GM18520 (cell line): Measurements from ENCODE around the gene STRADB.
"Not testable (repeated sequence)": the region's sequence is repeated elsewhere in the genome, so short reads cannot be mapped to it uniquely, and the experiment has no call there.

Experiments
- ATAC-seq: cut with Tn5 transposase; IDR thresholded peaks from one replicate; pipeline ENCODE4 v1.9.1; 2021; ENCODE audit not compliant: unreplicated experiment

Gene STRADB

DNA sequence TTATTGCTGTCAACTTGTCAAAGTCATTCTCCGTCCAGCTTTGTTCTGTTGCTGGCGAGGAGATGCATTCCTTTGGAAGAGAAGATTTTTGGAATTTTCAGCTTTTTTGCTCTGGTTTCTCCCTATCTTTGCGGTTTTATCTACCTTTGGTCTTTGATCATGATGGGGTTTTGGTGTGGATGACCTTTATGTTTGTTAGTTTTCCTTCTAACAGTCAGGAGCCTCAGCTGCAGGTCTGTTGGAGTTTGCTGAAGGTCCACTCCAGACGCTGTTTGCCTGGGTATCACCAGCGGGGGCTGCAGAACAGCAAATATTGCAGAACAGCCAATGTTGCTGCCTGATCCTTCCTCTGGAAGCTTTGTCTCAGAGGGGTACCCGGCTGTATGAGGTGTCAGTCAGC is 21.7 kb upstream of the STRADB start:
- not testable (repeated sequence) for ATAC-seq

GRCh38 chr2:201430322-201430721 is 21.2 kb upstream of the STRADB start:
- not testable (repeated sequence) for ATAC-seq

DNA sequence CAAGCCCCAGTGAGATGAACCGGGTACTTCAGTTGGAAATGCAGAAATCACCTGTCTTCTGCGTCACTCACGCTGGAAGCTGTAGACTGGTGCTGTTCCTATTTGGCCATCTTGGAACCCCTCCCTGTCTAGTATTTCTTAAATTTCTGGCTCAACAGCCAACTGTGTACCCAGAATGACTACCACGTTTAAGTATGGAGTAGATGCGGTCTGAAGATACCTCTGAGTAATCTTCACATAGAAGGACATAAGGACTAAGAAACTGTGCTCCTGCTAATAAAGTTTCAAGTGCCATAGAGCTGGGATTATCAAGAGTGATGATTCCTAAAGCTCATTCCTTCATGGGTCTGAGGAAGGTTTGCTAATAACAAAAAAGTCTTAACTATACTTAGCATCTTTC is 20.7 kb upstream of the STRADB start:
- ATAC-seq, result no peak

- ATAC-seq, result no peak
Measured at GRCh38 chr2:201432038-201432620, 19.4 kb upstream of the STRADB start.

DNA sequence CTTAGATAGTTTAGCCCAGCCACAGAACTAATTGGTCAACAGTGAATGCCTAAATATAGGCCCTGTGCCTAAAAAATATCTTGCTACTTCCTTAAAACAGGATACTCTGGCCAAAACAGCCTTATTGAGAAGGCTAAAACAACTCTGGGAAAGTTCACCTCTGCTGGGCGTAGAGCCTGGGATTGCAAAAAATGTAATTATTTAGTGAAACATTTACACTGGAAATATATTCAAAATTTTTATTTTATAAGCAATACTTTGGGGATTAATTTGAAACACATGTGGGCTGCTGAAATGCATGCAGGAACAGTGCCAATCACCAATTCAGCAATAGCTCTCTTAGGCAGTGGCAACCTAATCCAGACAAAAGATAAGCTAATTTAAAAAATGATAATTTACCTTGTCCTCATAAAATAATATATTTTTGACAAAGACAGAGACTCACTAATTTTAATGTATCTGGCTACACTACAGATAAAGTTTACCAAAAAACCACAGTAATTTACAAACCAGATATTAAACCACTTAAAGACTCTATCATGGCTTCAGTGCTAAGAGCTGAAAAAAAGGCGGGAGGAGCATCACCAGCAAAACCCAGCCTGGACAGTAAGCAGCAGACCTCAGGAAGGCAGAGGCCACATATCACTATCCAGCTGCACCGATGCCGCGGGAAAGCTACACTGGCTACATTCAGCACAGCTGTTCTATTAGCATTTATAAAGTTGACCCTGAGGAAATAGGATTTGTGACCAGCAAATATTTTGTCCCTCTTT is 18.7 kb upstream of the STRADB start:
- no peak for ATAC-seq

DNA sequence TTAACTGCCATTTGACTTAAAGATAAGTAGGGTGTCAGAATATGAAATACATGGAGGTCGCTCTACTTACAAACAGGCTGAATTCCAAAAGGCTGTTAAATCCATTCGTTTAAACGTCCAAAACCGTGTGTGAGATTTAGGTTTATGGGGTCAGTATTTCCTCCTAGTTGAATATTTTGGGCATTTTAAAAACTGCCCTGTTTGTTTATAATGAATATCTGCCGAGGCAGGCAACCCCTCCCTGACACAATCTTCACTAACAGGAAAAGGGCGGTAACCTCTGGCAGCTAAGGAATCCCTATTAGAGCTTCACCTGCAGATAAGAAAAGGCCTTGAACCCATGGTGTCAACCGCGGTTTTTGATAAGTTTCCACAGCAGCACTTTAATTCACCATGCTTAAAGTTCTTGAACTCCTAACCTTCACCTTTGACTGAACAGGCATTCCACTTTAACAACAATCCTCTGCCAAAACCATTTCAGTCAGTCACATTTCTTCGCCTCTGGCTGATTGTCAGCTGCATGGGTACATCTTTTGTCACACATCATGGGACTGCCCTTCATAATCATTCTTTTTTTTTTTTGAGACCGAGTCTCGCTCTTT is 18.0 kb upstream of the STRADB start:
- ATAC-seq, result no peak

- no peak for ATAC-seq
Measured at GRCh38 chr2:201436141-201436540, 15.4 kb upstream of the STRADB start.

DNA sequence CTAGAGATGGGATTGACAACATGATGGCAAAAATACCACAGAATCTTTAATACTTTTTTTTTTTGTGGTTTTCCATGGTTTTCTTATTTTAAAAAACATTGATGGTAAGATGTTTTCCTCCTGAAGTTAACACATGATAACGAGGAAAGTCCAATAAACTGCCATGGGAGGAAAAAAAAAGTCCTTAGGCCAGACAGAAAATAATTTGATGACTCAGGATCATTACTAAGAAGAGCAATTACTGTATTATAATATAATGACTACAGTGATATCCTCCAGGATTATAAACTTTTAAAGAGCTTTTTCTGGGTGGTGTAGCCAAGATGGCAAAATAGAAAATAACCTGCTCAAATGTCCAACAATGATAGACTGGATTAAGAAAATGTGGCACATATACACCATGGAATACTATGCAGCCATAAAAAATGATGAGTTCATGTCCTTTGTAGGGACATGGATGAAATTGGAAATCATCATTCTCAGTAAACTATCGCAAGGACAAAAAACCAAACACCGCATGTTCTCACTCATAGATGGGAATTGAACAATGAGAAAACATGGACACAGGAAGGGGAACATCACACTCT is 12.1 kb upstream of the STRADB start:
- ATAC-seq, result not testable (repeated sequence)

GRCh38 chr2:201440182-201440581 is 11.4 kb upstream of the STRADB start:
- no peak for ATAC-seq

- no peak for ATAC-seq
Measured at GRCh38 chr2:201441409-201441808, 10.1 kb upstream of the STRADB start.

GRCh38 chr2:201444746-201445465 is 6.6 kb upstream of the STRADB start:
- ATAC-seq, result no peak

DNA sequence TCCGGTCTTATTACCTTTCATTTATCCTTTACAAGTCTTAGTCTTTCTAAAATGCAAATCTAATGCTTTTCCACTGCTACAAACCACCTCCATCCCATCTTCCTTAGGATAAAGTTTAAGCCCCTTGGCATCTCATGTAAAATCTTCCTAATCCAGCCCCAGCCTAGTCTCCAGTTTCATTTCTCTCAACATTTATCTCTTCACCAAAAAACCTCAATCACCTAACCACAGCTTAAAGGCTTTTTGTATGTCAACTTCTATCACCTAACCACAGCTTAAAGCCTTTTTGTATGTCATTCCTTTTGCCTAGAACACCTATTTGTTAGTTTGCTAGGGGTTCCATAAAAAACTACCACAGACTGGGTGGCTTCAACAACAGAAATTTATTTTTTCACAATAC is 4.5 kb upstream of the STRADB start:
- ATAC-seq, result no peak

- ATAC-seq, result no peak
Measured at GRCh38 chr2:201448061-201448460, 3.5 kb upstream of the STRADB start.

GRCh38 chr2:201448701-201449100 is 2.8 kb upstream of the STRADB start:
- no peak for ATAC-seq

DNA sequence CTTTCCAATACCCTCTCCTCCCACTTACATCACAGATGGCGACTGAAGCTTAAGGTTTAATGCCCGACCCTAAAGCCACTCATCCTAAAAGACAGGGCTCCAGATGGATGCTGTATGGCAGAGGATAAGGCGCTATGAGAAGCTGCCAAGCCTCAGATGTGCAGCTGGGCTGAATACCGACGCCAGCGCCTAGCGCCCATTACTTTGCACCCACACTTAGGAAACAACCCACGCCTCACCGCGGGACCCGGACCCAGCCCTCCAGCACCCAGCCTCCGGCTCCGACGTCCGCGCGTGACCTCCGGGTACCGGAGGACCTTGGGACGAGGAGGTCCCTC is 617 bp upstream of the STRADB start:
- no peak for ATAC-seq

DNA sequence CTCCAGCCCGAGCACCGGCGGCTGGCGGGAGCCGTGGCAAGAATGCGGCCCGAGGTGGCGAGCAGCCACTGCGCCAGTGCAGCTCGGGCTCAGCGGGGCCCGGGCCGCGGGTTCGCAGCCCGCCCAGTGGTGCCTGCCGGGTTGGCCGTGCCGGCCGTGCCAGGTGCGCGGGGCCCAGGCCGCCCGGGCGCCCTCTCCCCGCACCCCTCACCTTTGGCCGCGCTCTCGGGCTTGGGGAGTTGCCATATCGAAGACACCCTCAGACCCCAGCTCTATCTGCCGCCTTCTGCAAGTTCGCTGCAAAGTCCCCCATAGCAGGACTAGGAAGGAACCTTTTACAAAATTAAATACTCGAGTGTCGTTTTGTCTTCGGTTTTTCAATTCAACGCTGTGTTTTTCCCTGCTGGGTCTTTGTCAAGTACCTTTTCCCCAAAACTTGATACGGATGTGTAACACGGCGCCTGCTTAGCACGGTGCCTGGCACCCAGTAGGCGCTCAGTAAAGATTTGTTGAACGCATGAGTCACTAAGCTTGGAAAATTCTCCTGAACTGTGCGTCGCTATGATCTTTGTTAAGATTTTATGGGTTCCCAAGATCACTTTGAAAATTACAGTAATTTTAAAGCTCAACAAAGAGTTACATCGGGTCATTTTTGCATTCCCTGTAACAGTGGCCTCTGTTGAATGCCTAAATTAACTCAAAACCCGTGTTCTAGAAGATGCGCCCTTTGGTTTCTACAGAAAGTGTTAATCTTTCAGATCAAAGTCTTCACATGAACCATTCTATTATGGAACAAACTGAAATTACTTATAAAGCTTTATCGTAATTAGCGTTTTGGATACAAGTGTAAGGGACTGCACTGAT is 750 bp downstream of the STRADB start:
- ATAC-seq, result no peak

- ATAC-seq, result no peak
Measured at GRCh38 chr2:201452922-201453643, 1.5 kb downstream of the STRADB start.

DNA sequence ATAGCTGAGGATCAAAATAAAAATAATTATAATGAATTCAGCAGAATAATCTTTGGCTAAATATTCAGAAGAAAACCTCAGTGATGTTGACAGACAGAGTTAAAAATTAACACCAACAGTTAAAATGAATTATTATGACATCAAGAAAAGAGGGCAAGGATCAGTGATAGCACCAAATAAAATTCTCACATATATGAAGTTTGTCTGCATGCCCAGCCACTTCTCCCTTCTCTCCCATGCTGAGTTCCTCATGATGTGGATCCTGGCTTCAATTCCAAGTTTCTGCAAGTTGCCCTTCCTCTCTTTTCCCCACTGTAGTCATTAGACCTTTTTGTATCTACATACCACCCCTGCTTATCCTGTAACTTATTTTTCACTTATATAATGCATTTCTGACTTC is 6.8 kb downstream of the STRADB start:
- no peak for ATAC-seq

- no peak for ATAC-seq
Measured at GRCh38 chr2:201460532-201460931, 9.0 kb downstream of the STRADB start.

GRCh38 chr2:201464547-201464946 is 13.0 kb downstream of the STRADB start:
- ATAC-seq, result no peak
